Spleen (tissue), 7 donors: ENCODE measurements around the gene NEDD4L.

Experiments used
- POLR2A ChIP-seq, 3 donors: fragments of 450-650 bp; IDR thresholded peaks; one replicate each; pipeline ENCODE4 v1.5.1; 2017; ENCODE audit warnings: antibody characterized with exemption in 3 of 3, mild to moderate bottlenecking in 1 of 3
- TF ChIP-seq, protein P1 (sequence below), 11 experiments: fragments of 200-600 bp in 7 of 11; fragments of 450-650 bp in 4 of 11; sonication (generic) in 4 of 11; IDR thresholded peaks in 8 of 11; conservative IDR thresholded peaks in 3 of 11; 1 replicate in 7 of 11; 2 replicates in 4 of 11; pipeline versions ENCODE4 v1.4.0 to v1.8.0; 2016 to 2021; ENCODE audit warnings: antibody characterized with exemption in 11 of 11, inconsistent platforms in 4 of 11, mild to moderate bottlenecking in 1 of 11
- donor health status: DM: no; HTN: no; CAD: no; lungs with moderate emphysema.
- donor health status: DM: no; HTN: no; CAD: no.
- donor health status: DM: no; HTN: no; CAD: no.

- TF ChIP-seq POLR2A (IDR thresholded peaks at IDR 0.05), result no peak
- TF ChIP-seq, protein P1, sequence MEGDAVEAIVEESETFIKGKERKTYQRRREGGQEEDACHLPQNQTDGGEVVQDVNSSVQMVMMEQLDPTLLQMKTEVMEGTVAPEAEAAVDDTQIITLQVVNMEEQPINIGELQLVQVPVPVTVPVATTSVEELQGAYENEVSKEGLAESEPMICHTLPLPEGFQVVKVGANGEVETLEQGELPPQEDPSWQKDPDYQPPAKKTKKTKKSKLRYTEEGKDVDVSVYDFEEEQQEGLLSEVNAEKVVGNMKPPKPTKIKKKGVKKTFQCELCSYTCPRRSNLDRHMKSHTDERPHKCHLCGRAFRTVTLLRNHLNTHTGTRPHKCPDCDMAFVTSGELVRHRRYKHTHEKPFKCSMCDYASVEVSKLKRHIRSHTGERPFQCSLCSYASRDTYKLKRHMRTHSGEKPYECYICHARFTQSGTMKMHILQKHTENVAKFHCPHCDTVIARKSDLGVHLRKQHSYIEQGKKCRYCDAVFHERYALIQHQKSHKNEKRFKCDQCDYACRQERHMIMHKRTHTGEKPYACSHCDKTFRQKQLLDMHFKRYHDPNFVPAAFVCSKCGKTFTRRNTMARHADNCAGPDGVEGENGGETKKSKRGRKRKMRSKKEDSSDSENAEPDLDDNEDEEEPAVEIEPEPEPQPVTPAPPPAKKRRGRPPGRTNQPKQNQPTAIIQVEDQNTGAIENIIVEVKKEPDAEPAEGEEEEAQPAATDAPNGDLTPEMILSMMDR (IDR thresholded peaks at IDR 0.05 in 8 of 11, conservative IDR thresholded peaks at IDR 0.05 in 3 of 11), result no peak
Observed at GRCh38 chr18:58279504-58280175, 235.6 kb downstream of the NEDD4L start.
